ENCODE results near the gene MIDN.
"Not testable (repeated sequence)": the region's sequence is repeated elsewhere in the genome, so short reads cannot be mapped to it uniquely, and the experiment has no call there.

The MIDN gene

GRCh38 chr19:1248139-1248785 lies at the start of gene MIDN:
MIDN (plus strand) TSS chr19:1248583; CDS start chr19:1250297, 1,714 bp downstream.
- DNase-seq (ENCODE audit: low read depth, low spot score), result no peak

GRCh38 chr19:1199531-1199930 lies 48.9 kb upstream of the MIDN start:
- DNase-seq (ENCODE audit: low read depth, low spot score), result no peak

- not testable (repeated sequence) for DNase-seq (ENCODE audit: low read depth, low spot score)
These were observed 47.8 kb upstream of the MIDN start for GRCh38 chr19:1200614-1201013.

- DNase-seq (ENCODE audit: low read depth, low spot score), result peak; percentile 99
These were observed 43.0 kb upstream of the MIDN start, which contains the start of gene STK11 for GRCh38 chr19:1205114-1206099. STK11 (plus strand) TSS chr19:1205778; CDS start chr19:1206914, 1,136 bp downstream.

- no peak for DNase-seq (ENCODE audit: low read depth, low spot score)
These were observed 42.1 kb upstream of the MIDN start for GRCh38 chr19:1206150-1206863.

- no peak for DNase-seq (ENCODE audit: low read depth, low spot score)
These were observed 41.4 kb upstream of the MIDN start for GRCh38 chr19:1206864-1207450.

GRCh38 chr19:1208830-1209229 lies 39.6 kb upstream of the MIDN start:
- not testable (repeated sequence) for DNase-seq (ENCODE audit: low read depth, low spot score)

- no peak for DNase-seq (ENCODE audit: low read depth, low spot score)
These were observed 38.2 kb upstream of the MIDN start for GRCh38 chr19:1210227-1210538.

GRCh38 chr19:1211494-1212234 lies 36.7 kb upstream of the MIDN start:
- DNase-seq (ENCODE audit: low read depth, low spot score), result no peak

GRCh38 chr19:1213391-1214286 lies 34.7 kb upstream of the MIDN start:
- DNase-seq (ENCODE audit: low read depth, low spot score), result no peak

- DNase-seq (ENCODE audit: low read depth, low spot score), result no peak
These were observed 34.0 kb upstream of the MIDN start for GRCh38 chr19:1214299-1214861.

GRCh38 chr19:1214862-1215731 lies 33.3 kb upstream of the MIDN start:
- no peak for DNase-seq (ENCODE audit: low read depth, low spot score)

- DNase-seq (ENCODE audit: low read depth, low spot score), result no peak
These were observed 31.6 kb upstream of the MIDN start for GRCh38 chr19:1216756-1217155.

GRCh38 chr19:1217366-1217765 lies 31.0 kb upstream of the MIDN start:
- no peak for DNase-seq (ENCODE audit: low read depth, low spot score)

GRCh38 chr19:1218751-1219567 lies 29.4 kb upstream of the MIDN start:
- DNase-seq (ENCODE audit: low read depth, low spot score), result no peak

GRCh38 chr19:1219786-1220476 lies 28.5 kb upstream of the MIDN start:
- DNase-seq (ENCODE audit: low read depth, low spot score), result no peak

- DNase-seq (ENCODE audit: low read depth, low spot score), result no peak
These were observed 27.9 kb upstream of the MIDN start for GRCh38 chr19:1220477-1220930.

Data from activated naive CD8-positive, alpha-beta T cell treated with anti-CD3 and anti-CD28 coated beads, Interleukin-2, amount 50 U/mL, for 16 hours (primary cell).